Natural killer cell treated with Interleukin-12 subunit alpha and Interleukin-12 subunit beta and Interleukin-15 and Interleukin-18, amount 100 ng/mL, for 72 hours (primary cell): Measurements from ENCODE around the gene WRNIP1. TPM values are rescaled to one million over a fixed set of nuclear protein-coding genes. Genes with fewer than 3 reads are reported as not detected.
A peak's percentile ranks its signal among the peaks of the same experiment; 100 is the strongest.

Experiments used
- ATAC-seq, 2 donors: fragments of 150-1000 bp; cut with Tn5 transposase in 1 of 2; sonication (Bioruptor Pico), chemical (Tn5 transposase) in 1 of 2; 2 replicates each; pipeline ENCODE4 v1.10.0; 2021
- DNase-seq: peaks from one replicate; pipeline ENCODE4 v3.0.0; 2022; ENCODE audit warnings: low spot score
- H3K27ac Mint-ChIP-seq, 2 donors: 1 replicate in 1 of 2; 2 replicates in 1 of 2; pipeline ENCODE4 v1.8.0; 2022; ENCODE audit warnings: mixed read lengths in 2 of 2, mild to moderate bottlenecking in 1 of 2, moderate library complexity in 1 of 2
- H3K27me3 Mint-ChIP-seq, 2 donors: 1 replicate in 1 of 2; 2 replicates in 1 of 2; pipeline ENCODE4 v1.8.0; 2022; ENCODE audit warnings: mixed read lengths in 2 of 2
- H3K36me3 Mint-ChIP-seq: one replicate; pipeline ENCODE4 v1.8.0; 2022; ENCODE audit warnings: mixed read lengths
- H3K4me1 Mint-ChIP-seq, 2 donors: 1 replicate in 1 of 2; 2 replicates in 1 of 2; pipeline ENCODE4 v1.8.0; 2022; ENCODE audit warnings: low read depth in 2 of 2, mixed read lengths in 2 of 2, mild to moderate bottlenecking in 1 of 2
- H3K4me3 Mint-ChIP-seq: one replicate; pipeline ENCODE4 v1.8.0; 2022; ENCODE audit warnings: mixed read lengths
- H3K9me3 Mint-ChIP-seq: 2 replicates; pipeline ENCODE4 v1.8.0; 2022; ENCODE audit warnings: mixed read lengths
- total RNA-seq, 2 donors: library from RNA; stranded (reverse); gene quantifications; one replicate each; pipeline ENCODE4 v1.2.3, GENCODE V29; 2022

Gene WRNIP1
- total RNA-seq, 2 donors from 2014 or later = 54.5 to 57.8 TPM

DNA sequence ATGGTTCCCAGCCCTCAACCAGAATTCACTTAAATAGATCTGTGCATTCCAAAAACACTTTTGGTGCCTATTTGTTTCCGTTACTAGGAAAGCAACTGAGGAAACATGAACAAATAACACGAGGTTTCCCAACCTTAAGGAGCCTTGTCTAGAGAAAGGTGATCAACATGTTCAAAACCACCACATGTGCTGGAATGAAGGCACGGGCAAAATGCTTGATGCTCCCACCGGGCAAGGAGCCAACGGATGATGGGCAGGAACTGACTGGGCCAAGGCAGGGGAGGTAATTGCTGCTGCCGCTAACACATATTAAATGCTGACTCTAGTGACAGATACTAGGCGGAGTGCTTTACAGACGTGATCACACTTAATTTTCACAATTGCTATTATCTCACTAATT is 17.0 kb upstream of the WRNIP1 start:
- Mint-ChIP-seq H3K4me1 (peaks cover 4 to 11% of the 10 kb centered on the region in 2 donors), H3K36me3 (no peaks in the 10 kb centered on the region), H3K9me3 (no peaks in the 10 kb centered on the region)

DNA sequence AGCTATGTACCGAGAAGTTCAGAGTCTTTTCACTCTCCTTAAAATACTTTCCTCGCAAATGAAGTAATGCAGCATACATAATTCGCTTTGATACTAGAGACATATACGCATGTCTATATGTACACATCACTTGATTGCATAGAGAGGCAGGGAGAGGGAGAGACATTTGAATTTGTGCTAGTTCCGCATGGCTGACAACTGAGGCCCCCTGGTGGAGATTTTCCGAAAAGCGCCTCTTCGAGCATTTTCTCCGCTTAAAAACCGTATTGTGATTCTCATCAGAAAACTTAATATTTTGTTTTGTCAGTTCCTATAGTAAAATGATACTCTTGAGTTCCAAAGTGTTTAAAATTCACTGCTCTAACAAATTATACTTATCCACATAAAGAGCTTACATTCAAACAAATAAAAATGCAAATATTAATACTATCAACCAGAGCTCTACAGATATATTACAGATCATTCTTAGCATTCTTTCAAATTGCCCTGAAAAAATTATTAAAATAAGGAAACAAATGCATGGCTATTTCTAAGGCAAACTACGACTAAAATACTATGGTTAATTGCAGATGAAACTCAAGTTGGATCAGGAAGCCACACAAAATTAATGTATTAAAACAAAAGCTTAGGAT is 15.1 kb upstream of the WRNIP1 start:
- H3K4me3 Mint-ChIP-seq = no peak overlapping the region
- H3K27me3 Mint-ChIP-seq = peaks cover 14 to 16% of the 10 kb centered on the region in 2 donors
- no peaks in the 10 kb centered on the region for H3K36me3 Mint-ChIP-seq
- no peak overlapping the region for H3K27ac Mint-ChIP-seq
- H3K4me1 Mint-ChIP-seq = peaks cover 10 to 23% of the 10 kb centered on the region in 2 donors
- DNase-seq (peak; percentile 83), ATAC-seq (no peak)
- no peaks in the 10 kb centered on the region for H3K9me3 Mint-ChIP-seq

More for the DNA sequence above, 17.0 kb upstream of the WRNIP1 start:
- H3K27me3 Mint-ChIP-seq = peaks cover 10% of the 10 kb centered on the region in 2 donors
- DNase-seq = no peak
- no peak for ATAC-seq
- no peak overlapping the region for H3K27ac Mint-ChIP-seq
- no peak overlapping the region for H3K4me3 Mint-ChIP-seq

- no peak within 1 kb of the TSS for H3K27ac Mint-ChIP-seq
- H3K4me3 Mint-ChIP-seq = no peak within 1 kb of the TSS
These were observed 14.4 kb upstream of the WRNIP1 start, which contains the start of gene MYLK4 for GRCh38 chr6:2750832-2751231. Gene MYLK4 (minus strand): TSS chr6:2750922. CDS start chr6:2749294, 1,628 bp downstream.

GRCh38 chr6:2751871-2752270 is 13.3 kb upstream of the WRNIP1 start:
- Mint-ChIP-seq H3K27ac (no peak overlapping the region), H3K4me3 (no peak overlapping the region), H3K4me1 (peaks cover 10 to 23% of the 10 kb centered on the region in 2 donors), H3K27me3 (peaks cover 16 to 28% of the 10 kb centered on the region in 2 donors), H3K36me3 (no peaks in the 10 kb centered on the region), H3K9me3 (no peaks in the 10 kb centered on the region)
- ATAC-seq = no peak
- DNase-seq = no peak

More at GRCh38 chr6:2750832-2751231, 14.4 kb upstream of the WRNIP1 start, which contains the start of gene MYLK4:
- Mint-ChIP-seq H3K4me1 (peaks cover 10 to 23% of the 10 kb centered on the region in 2 donors), H3K27me3 (peaks cover 16 to 22% of the 10 kb centered on the region in 2 donors), H3K36me3 (no peaks in the 10 kb centered on the region), H3K9me3 (no peaks in the 10 kb centered on the region)
- DNase-seq (no peak), ATAC-seq (no peak)

DNA sequence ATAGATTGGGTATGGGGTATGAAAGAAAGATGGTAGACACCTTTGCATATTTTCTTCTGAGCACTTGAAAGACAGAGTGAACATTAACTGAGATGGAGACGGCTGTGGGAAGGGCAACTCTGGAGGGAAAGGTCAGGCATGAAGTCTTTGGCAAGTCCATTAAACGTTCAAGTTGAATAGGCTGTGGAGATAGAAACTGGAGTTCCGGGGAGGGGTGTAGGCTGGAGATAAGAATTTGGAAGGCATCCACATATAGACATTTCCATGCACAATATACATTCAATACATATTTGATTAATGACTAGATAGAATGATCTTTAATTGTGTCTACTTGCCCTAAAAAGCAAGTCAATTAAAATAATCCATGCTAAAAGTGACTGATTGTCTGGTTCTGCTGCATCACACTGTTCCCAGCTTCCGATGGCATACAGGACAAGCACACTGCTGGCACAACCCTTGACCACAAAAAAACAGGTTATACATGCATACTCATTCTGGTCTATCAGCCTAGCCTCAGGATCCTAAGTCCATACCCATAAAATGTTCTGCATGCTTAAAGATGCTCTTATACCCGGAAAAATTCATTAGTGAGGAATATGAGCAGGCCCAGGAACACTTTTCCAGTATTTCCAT is 12.6 kb upstream of the WRNIP1 start:
- ATAC-seq (no peak), DNase-seq (no peak)
- Mint-ChIP-seq H3K27ac (no peak overlapping the region), H3K4me1 (peaks cover 10 to 23% of the 10 kb centered on the region in 2 donors), H3K36me3 (no peaks in the 10 kb centered on the region), H3K27me3 (peaks cover 16 to 28% of the 10 kb centered on the region in 2 donors), H3K9me3 (no peaks in the 10 kb centered on the region), H3K4me3 (no peak overlapping the region)

GRCh38 chr6:2753110-2753489 is 12.1 kb upstream of the WRNIP1 start:
- no peak overlapping the region for H3K27ac Mint-ChIP-seq
- peaks cover 16 to 28% of the 10 kb centered on the region in 2 donors for H3K27me3 Mint-ChIP-seq
- no peak for ATAC-seq
- H3K4me3 Mint-ChIP-seq = no peak overlapping the region
- DNase-seq = no peak
- peaks cover 10 to 23% of the 10 kb centered on the region in 2 donors for H3K4me1 Mint-ChIP-seq
- no peaks in the 10 kb centered on the region for H3K9me3 Mint-ChIP-seq
- H3K36me3 Mint-ChIP-seq = no peaks in the 10 kb centered on the region

DNA sequence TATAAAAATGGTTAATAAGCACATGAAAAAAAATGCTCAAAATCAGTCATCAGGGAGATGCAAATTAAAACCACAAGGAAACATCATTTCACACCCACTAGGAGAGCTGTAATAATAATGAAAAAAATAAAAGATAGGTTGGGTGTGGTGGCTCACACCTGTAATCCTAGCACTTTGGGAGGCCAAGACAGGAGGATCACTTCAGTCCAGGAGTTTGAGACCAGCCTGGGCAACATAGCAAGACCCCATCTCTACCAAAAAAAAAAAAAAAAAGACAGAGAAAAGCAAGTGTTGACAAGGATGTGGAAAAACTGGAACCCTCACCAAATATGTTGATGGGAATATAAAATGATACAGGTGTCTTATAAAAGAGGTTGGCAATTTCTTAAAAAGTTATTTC is 11.4 kb upstream of the WRNIP1 start:
- no peak for DNase-seq
- no peaks in the 10 kb centered on the region for H3K36me3 Mint-ChIP-seq
- no peak overlapping the region for H3K4me3 Mint-ChIP-seq
- peaks cover 16 to 28% of the 10 kb centered on the region in 2 donors for H3K27me3 Mint-ChIP-seq
- H3K4me1 Mint-ChIP-seq = peaks cover 10 to 23% of the 10 kb centered on the region in 2 donors
- ATAC-seq = no peak
- no peaks in the 10 kb centered on the region for H3K9me3 Mint-ChIP-seq
- H3K27ac Mint-ChIP-seq = no peak overlapping the region

DNA sequence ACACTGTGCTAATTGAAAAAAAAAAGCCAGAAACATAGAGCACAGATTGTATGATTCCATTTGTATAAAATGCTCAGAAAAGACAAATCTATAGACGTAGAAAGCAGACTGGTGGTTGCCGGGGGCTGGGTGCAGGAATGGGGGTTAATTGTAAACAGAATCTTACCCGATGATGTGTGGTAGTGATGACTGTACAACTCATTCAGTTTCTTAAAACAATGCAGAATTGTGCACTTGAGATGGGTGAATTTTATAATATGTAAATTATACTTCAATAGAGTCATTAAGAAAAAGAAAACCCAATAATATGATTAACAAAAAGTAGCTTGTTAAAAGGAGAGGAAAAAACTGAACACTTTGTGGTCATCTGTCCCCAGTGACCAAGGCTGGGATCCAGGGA is 10.8 kb upstream of the WRNIP1 start:
- ATAC-seq (no peak), DNase-seq (no peak)
- peaks cover 16 to 26% of the 10 kb centered on the region in 2 donors for H3K27me3 Mint-ChIP-seq
- H3K9me3 Mint-ChIP-seq = no peaks in the 10 kb centered on the region
- peaks cover 10 to 23% of the 10 kb centered on the region in 2 donors for H3K4me1 Mint-ChIP-seq
- H3K4me3 Mint-ChIP-seq = no peak overlapping the region
- H3K27ac Mint-ChIP-seq = no peak overlapping the region
- H3K36me3 Mint-ChIP-seq = no peaks in the 10 kb centered on the region

- Mint-ChIP-seq H3K9me3 (no peaks in the 10 kb centered on the region), H3K27ac (no peak overlapping the region), H3K4me1 (peaks cover 10 to 20% of the 10 kb centered on the region in 2 donors), H3K27me3 (peaks cover 13 to 23% of the 10 kb centered on the region in 2 donors), H3K4me3 (no peak overlapping the region), H3K36me3 (no peaks in the 10 kb centered on the region)
- ATAC-seq (no peak), DNase-seq (no peak)
These were observed 10.3 kb upstream of the WRNIP1 start for GRCh38 chr6:2754911-2755310.

DNA sequence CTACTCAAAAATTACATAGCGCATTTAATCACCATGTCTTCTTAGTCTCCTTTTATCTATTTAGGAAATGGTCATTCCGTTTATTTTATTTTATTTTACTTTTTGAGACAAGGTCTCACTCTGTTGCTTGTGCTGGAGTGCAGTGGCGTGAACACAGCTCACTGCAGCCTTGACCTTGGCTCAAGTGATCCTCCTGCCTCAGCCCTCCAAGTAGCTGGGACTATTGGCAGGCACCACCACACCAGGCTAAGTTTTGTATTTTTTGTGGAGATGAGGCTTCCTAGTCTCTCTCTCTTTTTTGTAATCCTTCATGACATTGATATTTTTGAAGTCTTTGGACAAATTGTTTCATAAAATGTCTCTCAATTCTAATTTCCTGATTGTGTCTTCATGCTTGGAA is 9.7 kb upstream of the WRNIP1 start:
- Mint-ChIP-seq H3K4me1 (peaks cover 10 to 15% of the 10 kb centered on the region in 2 donors), H3K27ac (no peak overlapping the region), H3K4me3 (no peak overlapping the region), H3K36me3 (no peaks in the 10 kb centered on the region), H3K9me3 (no peaks in the 10 kb centered on the region), H3K27me3 (peaks cover 8 to 22% of the 10 kb centered on the region in 2 donors)
- DNase-seq = no peak
- ATAC-seq = no peak

DNA sequence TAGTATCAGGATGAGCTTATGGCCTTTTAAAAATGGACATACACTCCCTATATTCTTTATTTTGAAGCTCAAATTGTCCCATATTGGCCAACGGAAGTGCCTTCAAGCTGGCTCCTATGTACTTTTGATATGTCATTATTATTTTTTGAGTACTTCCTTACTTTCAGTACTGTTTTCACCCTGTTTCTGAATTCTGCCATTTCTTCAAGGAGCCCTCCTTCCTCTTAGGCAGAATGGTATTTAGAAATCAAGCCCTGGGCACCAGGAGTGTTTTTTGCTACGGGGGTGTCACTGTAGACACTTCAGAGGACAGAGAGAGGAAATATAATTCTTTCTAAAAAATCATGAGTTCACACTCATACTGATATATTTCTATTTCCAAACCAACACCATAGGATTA is 9.0 kb upstream of the WRNIP1 start:
- no peak for ATAC-seq
- H3K36me3 Mint-ChIP-seq = no peaks in the 10 kb centered on the region
- no peaks in the 10 kb centered on the region for H3K9me3 Mint-ChIP-seq
- H3K27ac Mint-ChIP-seq = no peak overlapping the region
- H3K27me3 Mint-ChIP-seq = peaks cover 6 to 21% of the 10 kb centered on the region in 2 donors
- peaks cover 17 to 23% of the 10 kb centered on the region in 2 donors for H3K4me1 Mint-ChIP-seq
- no peak overlapping the region for H3K4me3 Mint-ChIP-seq
- no peak for DNase-seq

GRCh38 chr6:2756687-2757224 is 8.4 kb upstream of the WRNIP1 start:
- Mint-ChIP-seq H3K27me3 (peaks cover 6 to 21% of the 10 kb centered on the region in 2 donors), H3K36me3 (no peaks in the 10 kb centered on the region), H3K27ac (no peak overlapping the region), H3K4me3 (no peak overlapping the region), H3K9me3 (no peaks in the 10 kb centered on the region), H3K4me1 (peaks cover 19 to 23% of the 10 kb centered on the region in 2 donors)
- ATAC-seq = no peak
- no peak for DNase-seq

- no peaks in the 10 kb centered on the region for H3K9me3 Mint-ChIP-seq
- H3K27ac Mint-ChIP-seq = no peak overlapping the region
- H3K4me1 Mint-ChIP-seq = peaks cover 12 to 13% of the 10 kb centered on the region in 2 donors
- no peak overlapping the region for H3K4me3 Mint-ChIP-seq
- H3K36me3 Mint-ChIP-seq = no peaks in the 10 kb centered on the region
- no peak for ATAC-seq
- H3K27me3 Mint-ChIP-seq = peaks cover 5 to 14% of the 10 kb centered on the region in 2 donors
- no peak for DNase-seq
These were observed 6.2 kb upstream of the WRNIP1 start for GRCh38 chr6:2758980-2759379.
